ENCODE data around the gene NOTCH2NLA.
"Not testable (repeated sequence)": the region's sequence is repeated elsewhere in the genome, so short reads cannot be mapped to it uniquely, and the experiment has no call there.

The NOTCH2NLA gene

DNA sequence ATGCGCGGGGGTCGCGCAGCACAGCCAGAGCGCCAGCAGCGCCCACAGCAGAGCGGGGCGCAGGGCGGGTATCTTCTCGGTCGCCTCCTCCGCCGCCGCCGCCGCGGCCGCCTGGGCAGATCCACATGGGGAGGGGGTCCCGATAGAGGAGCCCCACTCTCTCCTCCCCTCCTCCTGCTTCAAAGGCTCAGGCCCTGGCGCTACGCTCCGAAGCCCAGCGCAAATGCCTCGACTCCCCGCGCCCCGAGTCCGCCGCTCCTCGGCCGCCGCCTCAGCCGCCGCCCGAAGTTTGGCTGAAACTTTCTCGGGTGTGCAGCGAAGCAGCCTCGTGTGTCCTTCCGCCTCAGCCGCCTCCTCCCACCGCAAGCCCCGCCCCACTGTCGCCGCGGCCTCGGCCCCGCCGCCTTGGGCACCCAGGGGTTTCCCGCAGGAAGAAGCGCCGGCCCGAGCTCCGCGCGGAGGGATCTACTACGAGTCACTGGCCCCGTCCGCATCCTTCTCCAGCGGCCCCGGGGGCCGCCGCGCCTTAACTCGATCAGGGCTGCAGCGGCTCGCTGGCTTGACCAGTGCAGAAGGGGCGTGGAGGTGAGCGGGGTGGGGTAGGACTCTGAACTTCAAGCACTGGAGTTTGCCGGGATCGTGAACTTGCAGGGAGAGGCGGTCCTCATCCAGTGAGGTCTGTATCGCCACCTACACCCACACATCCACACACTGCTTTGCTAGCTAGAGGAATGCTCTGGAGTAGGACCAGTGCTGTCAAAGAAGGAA lies at the start of gene NOTCH2NLA:
Gene NOTCH2NLA (minus strand): TSS at position 312 of the 768 bp plus-strand sequence. CDS start 39,684 bp downstream, outside the sequence.
- H3K4me3 ChIP-seq (ENCODE audit: insufficient read length, low read depth) = peak within 1 kb of the TSS; percentile 49
- H3K9ac ChIP-seq (ENCODE audit: insufficient read length, low read depth) = peak within 1 kb of the TSS; percentile 50
- DNase-seq (ENCODE audit: low read depth, low spot score); H3K4me1 ChIP-seq (ENCODE audit: insufficient read depth, insufficient read length); H3K9me3 ChIP-seq (ENCODE audit: insufficient read depth, low read length); H3K36me3 ChIP-seq (ENCODE audit: insufficient read depth, insufficient read length, low read length); H3K27me3 ChIP-seq (ENCODE audit: insufficient read depth, insufficient read length): not testable (repeated sequence)

DNA sequence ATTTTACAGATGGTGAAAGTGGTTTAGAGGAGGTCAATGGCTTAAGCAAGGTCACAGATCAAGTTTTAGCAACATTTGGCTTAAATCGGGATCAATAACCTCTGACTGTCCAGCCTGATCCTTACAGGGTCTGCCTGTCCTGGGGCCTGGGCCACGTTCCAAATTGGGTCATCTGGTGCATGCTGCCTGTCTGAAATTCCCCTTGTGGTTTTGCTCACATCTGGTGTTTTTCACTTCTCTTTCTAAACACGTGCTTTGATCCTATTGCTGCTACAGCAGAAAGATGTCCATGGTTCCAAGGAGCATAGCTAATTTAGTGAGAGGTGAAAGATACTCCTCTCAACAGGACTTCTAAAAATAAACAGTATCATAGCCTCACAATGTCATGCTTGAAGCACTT lies 49.5 kb upstream of the NOTCH2NLA start:
- not testable (repeated sequence) for H3K9ac ChIP-seq (ENCODE audit: insufficient read length, low read depth)

DNA sequence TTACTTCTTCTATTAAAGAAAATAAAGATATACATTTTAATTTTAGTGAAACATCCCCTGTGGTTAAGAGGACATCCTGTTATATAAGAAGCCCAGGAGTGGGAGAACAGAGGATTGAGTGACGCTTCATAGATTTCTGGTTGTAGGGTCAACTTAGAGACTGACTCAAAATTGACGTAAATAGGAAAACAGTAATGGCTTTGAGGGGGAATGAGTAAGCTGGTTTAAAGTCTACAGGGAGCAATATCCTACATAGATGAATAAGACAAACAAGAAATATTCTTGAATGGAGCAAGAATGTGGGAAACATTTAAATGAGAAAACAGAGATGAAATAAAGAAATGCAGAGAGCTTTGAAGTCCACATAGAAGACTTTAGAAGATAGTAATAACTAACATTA lies 48.3 kb upstream of the NOTCH2NLA start:
- not testable (repeated sequence) for H3K4me3 ChIP-seq (ENCODE audit: insufficient read length, low read depth); H3K4me1 ChIP-seq (ENCODE audit: insufficient read depth, insufficient read length); H3K9me3 ChIP-seq (ENCODE audit: insufficient read depth, low read length); H3K9ac ChIP-seq (ENCODE audit: insufficient read length, low read depth); H3K27me3 ChIP-seq (ENCODE audit: insufficient read depth, insufficient read length); DNase-seq (ENCODE audit: low read depth, low spot score); H3K36me3 ChIP-seq (ENCODE audit: insufficient read depth, insufficient read length, low read length)

More for the DNA sequence above, 49.5 kb upstream of the NOTCH2NLA start:
- not testable (repeated sequence) for H3K4me3 ChIP-seq (ENCODE audit: insufficient read length, low read depth); H3K9me3 ChIP-seq (ENCODE audit: insufficient read depth, low read length); H3K27me3 ChIP-seq (ENCODE audit: insufficient read depth, insufficient read length); H3K36me3 ChIP-seq (ENCODE audit: insufficient read depth, insufficient read length, low read length); DNase-seq (ENCODE audit: low read depth, low spot score); H3K4me1 ChIP-seq (ENCODE audit: insufficient read depth, insufficient read length)

DNA sequence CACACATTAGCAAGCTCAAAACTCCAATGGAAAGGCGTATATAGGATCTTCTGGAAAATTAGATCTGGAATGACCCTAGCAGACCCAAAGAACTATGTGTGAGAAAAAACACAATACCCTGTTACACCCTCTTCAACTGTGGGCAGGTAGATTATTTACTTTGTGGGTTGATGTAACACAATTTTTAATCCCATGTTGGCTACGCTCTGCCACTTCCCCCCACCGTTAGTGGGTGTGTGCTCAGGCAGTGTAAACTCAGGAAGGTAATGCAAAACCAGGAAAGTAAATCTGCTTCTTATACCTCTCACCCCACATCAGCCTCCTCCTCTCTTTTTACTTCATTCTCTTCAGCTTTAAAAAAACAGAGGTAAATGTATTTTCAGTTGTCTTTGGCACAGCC lies 45.3 kb upstream of the NOTCH2NLA start:
- H3K4me1 ChIP-seq (ENCODE audit: insufficient read depth, insufficient read length); DNase-seq (ENCODE audit: low read depth, low spot score); H3K36me3 ChIP-seq (ENCODE audit: insufficient read depth, insufficient read length, low read length); H3K27me3 ChIP-seq (ENCODE audit: insufficient read depth, insufficient read length); H3K9ac ChIP-seq (ENCODE audit: insufficient read length, low read depth); H3K4me3 ChIP-seq (ENCODE audit: insufficient read length, low read depth); H3K9me3 ChIP-seq (ENCODE audit: insufficient read depth, low read length): not testable (repeated sequence)

DNA sequence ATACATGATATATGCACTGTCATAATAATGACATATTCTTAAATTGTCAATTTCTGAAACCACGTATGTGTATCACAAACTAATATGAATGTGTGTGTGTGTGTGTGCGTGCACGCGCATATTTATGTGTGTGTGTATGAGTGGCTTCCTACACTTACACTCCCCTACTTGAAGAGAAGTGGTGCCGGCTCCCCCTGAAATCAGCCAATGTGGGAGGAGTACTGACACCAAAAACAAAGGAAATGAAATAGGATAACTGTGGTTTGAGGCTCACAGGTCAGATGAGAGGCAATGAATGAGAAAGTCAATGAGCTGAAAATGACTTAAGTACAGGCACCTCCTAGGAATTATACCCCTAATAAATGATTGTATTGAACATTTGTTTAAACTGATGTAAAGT lies 44.4 kb upstream of the NOTCH2NLA start:
- DNase-seq (ENCODE audit: low read depth, low spot score); H3K36me3 ChIP-seq (ENCODE audit: insufficient read depth, insufficient read length, low read length); H3K9me3 ChIP-seq (ENCODE audit: insufficient read depth, low read length): not testable (repeated sequence)

DNA sequence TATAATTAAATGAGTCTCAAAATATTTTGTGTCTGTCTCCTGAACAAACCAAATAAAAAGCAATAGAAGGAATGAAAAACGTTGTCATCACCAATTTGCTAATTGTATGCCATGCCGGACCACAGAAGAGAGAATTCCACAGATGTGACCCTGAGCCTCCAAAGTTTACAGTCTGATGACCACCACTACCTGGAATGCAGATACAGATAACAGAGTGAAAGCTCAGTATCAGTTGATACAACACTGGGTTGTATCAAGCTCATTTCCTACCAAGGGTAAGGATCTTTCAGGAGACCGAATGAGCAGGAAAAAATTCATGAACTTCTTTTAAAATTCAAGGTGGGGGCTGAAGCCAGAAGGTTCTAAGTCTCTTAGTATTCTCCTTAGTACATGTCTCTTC lies 43.9 kb upstream of the NOTCH2NLA start:
- H3K4me3 ChIP-seq (ENCODE audit: insufficient read length, low read depth); DNase-seq (ENCODE audit: low read depth, low spot score); H3K9ac ChIP-seq (ENCODE audit: insufficient read length, low read depth); H3K9me3 ChIP-seq (ENCODE audit: insufficient read depth, low read length); H3K27me3 ChIP-seq (ENCODE audit: insufficient read depth, insufficient read length); H3K36me3 ChIP-seq (ENCODE audit: insufficient read depth, insufficient read length, low read length); H3K4me1 ChIP-seq (ENCODE audit: insufficient read depth, insufficient read length): not testable (repeated sequence)

More for the DNA sequence above, 44.4 kb upstream of the NOTCH2NLA start:
- H3K4me3 ChIP-seq (ENCODE audit: insufficient read length, low read depth); H3K4me1 ChIP-seq (ENCODE audit: insufficient read depth, insufficient read length); H3K27me3 ChIP-seq (ENCODE audit: insufficient read depth, insufficient read length); H3K9ac ChIP-seq (ENCODE audit: insufficient read length, low read depth): not testable (repeated sequence)

DNA sequence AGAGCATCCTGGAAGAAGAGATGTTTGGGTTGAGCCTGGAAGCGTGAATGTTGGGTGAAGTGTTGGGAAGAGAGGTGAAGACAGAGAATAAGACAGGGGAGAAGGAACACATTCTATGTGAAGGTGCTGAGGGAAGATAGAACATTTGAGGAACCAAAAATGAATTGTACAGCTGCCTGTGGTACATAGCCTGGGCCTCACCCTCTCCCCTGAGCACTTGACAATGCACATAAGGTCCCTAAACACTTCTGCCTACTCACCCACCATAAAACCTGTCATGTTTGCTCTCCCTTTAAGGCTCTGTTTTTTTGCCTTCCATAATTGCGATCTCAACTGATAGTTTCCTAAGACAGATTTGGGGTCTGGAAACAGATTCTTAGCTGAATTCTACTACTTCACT lies 43.2 kb upstream of the NOTCH2NLA start:
- not testable (repeated sequence) for H3K36me3 ChIP-seq (ENCODE audit: insufficient read depth, insufficient read length, low read length); H3K27me3 ChIP-seq (ENCODE audit: insufficient read depth, insufficient read length); H3K4me3 ChIP-seq (ENCODE audit: insufficient read length, low read depth); H3K4me1 ChIP-seq (ENCODE audit: insufficient read depth, insufficient read length); H3K9me3 ChIP-seq (ENCODE audit: insufficient read depth, low read length); DNase-seq (ENCODE audit: low read depth, low spot score); H3K9ac ChIP-seq (ENCODE audit: insufficient read length, low read depth)

DNA sequence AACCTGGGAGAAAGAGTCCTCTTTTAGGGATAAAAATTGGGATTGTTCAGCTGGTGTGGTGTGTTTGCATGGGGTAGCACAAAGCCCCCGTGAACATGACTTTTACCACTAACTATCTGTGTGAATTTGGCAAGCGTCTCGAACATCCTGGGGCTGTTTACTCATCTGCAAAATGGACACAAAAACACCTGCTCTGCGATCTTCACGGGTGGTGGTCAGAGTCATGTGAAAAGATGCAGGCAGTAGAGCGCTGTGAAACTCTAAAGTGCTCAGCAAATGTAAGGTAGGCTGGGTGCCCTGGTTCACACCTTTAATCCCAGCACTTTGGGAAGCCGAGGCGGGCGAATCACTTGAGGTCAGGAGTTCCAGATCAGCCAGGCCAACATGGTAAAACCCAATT lies 41.3 kb upstream of the NOTCH2NLA start:
- H3K4me1 ChIP-seq (ENCODE audit: insufficient read depth, insufficient read length); H3K36me3 ChIP-seq (ENCODE audit: insufficient read depth, insufficient read length, low read length); H3K9ac ChIP-seq (ENCODE audit: insufficient read length, low read depth); H3K27me3 ChIP-seq (ENCODE audit: insufficient read depth, insufficient read length); H3K4me3 ChIP-seq (ENCODE audit: insufficient read length, low read depth); H3K9me3 ChIP-seq (ENCODE audit: insufficient read depth, low read length); DNase-seq (ENCODE audit: low read depth, low spot score): not testable (repeated sequence)

DNA sequence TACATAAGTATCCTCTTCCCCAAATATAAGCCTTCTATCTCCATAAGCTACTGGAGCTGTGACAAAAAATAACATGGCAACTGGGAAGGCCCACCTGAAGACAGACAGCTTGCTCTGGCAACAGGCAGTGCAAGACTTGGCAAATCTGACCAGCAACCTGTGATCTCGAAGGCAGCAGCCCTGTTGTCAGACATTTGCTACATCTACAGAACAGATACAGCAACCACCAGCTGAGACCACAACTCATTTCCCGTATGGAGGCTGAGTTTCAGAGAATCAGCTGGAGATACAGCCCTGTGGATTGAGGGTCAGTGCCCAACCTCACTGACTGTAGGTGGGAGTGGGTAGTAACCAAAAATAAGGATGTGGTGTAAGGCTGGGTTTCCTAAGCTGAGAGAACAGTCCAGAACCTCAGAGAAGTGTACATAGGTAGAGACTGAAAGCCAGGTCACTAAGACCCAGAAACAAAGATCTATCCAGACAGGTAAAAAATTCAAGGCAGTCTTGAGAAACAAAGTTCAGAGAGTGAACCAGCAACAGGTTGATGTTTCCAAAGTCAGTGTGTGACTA lies 37.4 kb upstream of the NOTCH2NLA start:
- not testable (repeated sequence) for DNase-seq (ENCODE audit: low read depth, low spot score); H3K36me3 ChIP-seq (ENCODE audit: insufficient read depth, insufficient read length, low read length); H3K27me3 ChIP-seq (ENCODE audit: insufficient read depth, insufficient read length); H3K9ac ChIP-seq (ENCODE audit: insufficient read length, low read depth); H3K4me3 ChIP-seq (ENCODE audit: insufficient read length, low read depth); H3K4me1 ChIP-seq (ENCODE audit: insufficient read depth, insufficient read length); H3K9me3 ChIP-seq (ENCODE audit: insufficient read depth, low read length)

DNA sequence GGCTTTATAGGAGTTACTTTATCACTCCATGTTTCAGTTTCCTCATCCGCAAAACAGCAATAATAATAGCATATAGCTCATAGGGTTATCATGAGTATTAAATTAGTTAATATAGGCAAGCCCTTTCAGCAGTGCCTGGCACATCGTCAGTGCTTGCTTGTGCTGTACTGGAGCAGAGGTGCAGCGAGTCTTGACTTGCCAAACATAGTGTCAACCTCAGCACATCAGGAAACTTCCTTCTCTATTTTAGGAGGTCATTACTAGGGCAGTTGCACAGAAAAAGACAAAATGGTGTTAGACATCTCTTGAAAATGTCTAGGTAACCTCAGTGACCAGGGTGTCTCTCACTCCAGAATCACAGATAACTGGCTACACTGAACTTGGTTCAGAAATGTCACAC lies 35.9 kb upstream of the NOTCH2NLA start:
- H3K9me3 ChIP-seq (ENCODE audit: insufficient read depth, low read length); H3K4me3 ChIP-seq (ENCODE audit: insufficient read length, low read depth); H3K4me1 ChIP-seq (ENCODE audit: insufficient read depth, insufficient read length); H3K27me3 ChIP-seq (ENCODE audit: insufficient read depth, insufficient read length); H3K9ac ChIP-seq (ENCODE audit: insufficient read length, low read depth); DNase-seq (ENCODE audit: low read depth, low spot score); H3K36me3 ChIP-seq (ENCODE audit: insufficient read depth, insufficient read length, low read length): not testable (repeated sequence)

DNA sequence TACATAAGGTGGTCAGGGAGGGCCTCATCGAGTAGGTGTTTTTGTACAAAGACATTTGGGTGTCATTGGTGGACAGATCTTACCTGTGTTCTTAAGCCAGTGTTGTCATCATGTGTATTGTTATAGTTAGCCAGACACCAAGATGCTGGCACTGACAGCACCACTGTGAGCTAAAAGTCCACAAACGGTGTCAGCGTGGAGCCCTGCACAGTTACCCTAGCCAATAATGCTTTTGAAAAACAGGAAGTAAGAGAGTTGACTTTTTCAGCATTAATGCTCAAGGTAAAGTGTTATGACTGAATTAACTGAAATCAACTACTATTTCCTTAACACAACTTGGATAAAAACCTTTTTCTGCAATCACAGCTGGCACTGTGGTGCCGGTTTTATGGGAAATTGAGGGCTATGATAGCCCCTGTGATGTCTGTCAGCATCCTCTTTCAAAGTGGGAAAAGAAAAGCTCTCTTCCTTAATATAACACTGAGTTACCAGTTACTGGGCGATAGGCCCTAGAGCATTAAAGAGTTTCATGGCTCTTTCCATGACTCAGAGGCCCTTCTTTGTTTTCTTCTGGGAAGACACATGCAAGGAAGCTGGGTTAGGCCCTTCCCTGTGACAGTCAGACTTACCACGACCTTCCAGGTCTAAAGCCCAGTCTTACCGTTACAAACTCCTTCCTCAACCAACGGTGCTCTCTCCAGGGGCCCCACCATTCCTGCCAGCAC lies 31.3 kb upstream of the NOTCH2NLA start:
- H3K9ac ChIP-seq (ENCODE audit: insufficient read length, low read depth); H3K4me1 ChIP-seq (ENCODE audit: insufficient read depth, insufficient read length); H3K27me3 ChIP-seq (ENCODE audit: insufficient read depth, insufficient read length); DNase-seq (ENCODE audit: low read depth, low spot score); H3K4me3 ChIP-seq (ENCODE audit: insufficient read length, low read depth); H3K36me3 ChIP-seq (ENCODE audit: insufficient read depth, insufficient read length, low read length); H3K9me3 ChIP-seq (ENCODE audit: insufficient read depth, low read length): not testable (repeated sequence)
